Upper lobe of left lung (tissue), 6 donors: Measurements from ENCODE around the gene PELI2. TPM values are rescaled to one million over a fixed set of nuclear protein-coding genes. Genes with fewer than 3 reads are reported as not detected.

Source experiments
- ATAC-seq, 2 donors: fragments of 200-7000 bp; cut with Tn5 transposase; one replicate each; pipeline ENCODE4 v1.9.1; 2022; ENCODE audit warnings: mild to moderate bottlenecking in 2 of 2, moderate library complexity in 2 of 2; ENCODE audit not compliant: low FRiP score in 2 of 2
- DNase-seq, 2 donors: peaks; one replicate each; pipeline ENCODE4 v3.0.0-alpha.2; 2019 to 2020
- H3K27ac ChIP-seq, 4 donors: fragments of 200-600 bp; sonication (generic); one replicate each; pipeline ENCODE4 v1.5.1; 2016 to 2019
- H3K27me3 ChIP-seq, 4 donors: fragments of 200-600 bp; sonication (generic); one replicate each; pipeline ENCODE4 v1.5.1; 2017 to 2019
- H3K36me3 ChIP-seq, 4 donors: fragments of 200-600 bp; sonication (generic); one replicate each; pipeline ENCODE4 v1.5.1; 2016 to 2019
- H3K4me1 ChIP-seq, 4 donors: fragments of 200-600 bp; sonication (generic); one replicate each; pipeline ENCODE4 v1.5.1; 2018 to 2019
- H3K4me3 ChIP-seq, 4 donors: fragments of 200-600 bp; sonication (generic); one replicate each; pipeline ENCODE4 v1.5.1; 2017 to 2019; ENCODE audit warnings: mild to moderate bottlenecking in 2 of 4, moderate library complexity in 1 of 4
- H3K9me3 ChIP-seq, 4 donors: fragments of 200-600 bp; sonication (generic); one replicate each; pipeline ENCODE4 v1.5.1; 2018 to 2019
- EP300 ChIP-seq, 4 donors: sonication (generic); formaldehyde crosslinking; IDR thresholded peaks; one replicate each; pipeline ENCODE4 v1.5.1; 2017; ENCODE audit warnings: antibody characterized with exemption in 4 of 4, control low read depth in 2 of 4
- POLR2A ChIP-seq, 4 donors: fragments of 450-650 bp; IDR thresholded peaks; one replicate each; pipeline ENCODE4 v1.5.1; 2016 to 2017; ENCODE audit warnings: antibody characterized with exemption in 4 of 4, mild to moderate bottlenecking in 2 of 4
- POLR2AphosphoS5 ChIP-seq, 2 donors: sonication (generic); formaldehyde crosslinking; IDR thresholded peaks; one replicate each; pipeline ENCODE4 v1.5.1; 2017; ENCODE audit warnings: antibody characterized with exemption in 2 of 2
- WGBS, 2 donors: methylation state at CpG; one replicate each; pipeline ENCODE4 v1.1.5; 2017 to 2018; 5-methylcytosine and 5-hydroxymethylcytosine counted together
- total RNA-seq, 6 donors: library from RNA; depleted of rRNA in 4 of 6; stranded (reverse); fragments of >200 nt in 4 of 6; gene quantifications; one replicate each; pipeline versions ENCODE4 v1.1.0 to v1.2.1, GENCODE V29; 2016 to 2021
- TF ChIP-seq, protein P1 (sequence below), 6 experiments: fragments of 450-650 bp in 4 of 6; fragments of 200-600 bp in 2 of 6; sonication (generic) in 2 of 6; IDR thresholded peaks; one replicate each; pipeline ENCODE4 v1.5.1; 2016 to 2019; ENCODE audit warnings: antibody characterized with exemption in 6 of 6
- donor health status: DM: no; HTN: no; CAD: no; lungs with moderate emphysema.
- donor health status: DM: no; HTN: yes; CAD: no; lungs with severe emphysema.

The PELI2 gene
- total RNA-seq, 6 donors from 2014 or later = 9.0 to 21.6 (median 17.9) TPM

DNA sequence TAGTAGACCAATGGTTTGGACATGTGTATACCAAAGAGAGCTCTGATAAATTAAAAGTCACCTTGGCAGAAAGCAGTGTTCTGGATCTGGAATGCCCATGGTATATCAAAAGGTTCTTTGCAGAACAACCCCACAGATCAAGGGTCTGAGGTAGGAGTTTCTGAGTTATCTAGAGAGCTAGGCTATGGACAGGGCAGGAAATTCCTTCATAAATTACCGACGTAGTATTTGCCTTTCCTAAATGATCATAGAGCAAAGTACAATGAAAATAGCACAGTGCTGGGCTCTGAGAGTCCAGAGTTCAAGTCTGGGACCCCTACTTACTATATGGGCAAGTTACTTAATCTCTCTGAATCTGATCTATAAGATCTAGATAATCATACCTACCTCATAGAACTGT, 35.3 kb upstream of the PELI2 start:
- H3K9me3 ChIP-seq = no peaks in the 10 kb centered on the region
- DNase-seq = no peak
- WGBS, 2 donors = 47 to 50% methylated on average over 2 of the region's 2 CpGs
- no peaks in the 10 kb centered on the region for H3K36me3 ChIP-seq
- no peak for ATAC-seq
- H3K4me3 ChIP-seq = no peak overlapping the region
- no peaks in the 10 kb centered on the region for H3K27me3 ChIP-seq
- TF ChIP-seq EP300 (IDR thresholded peaks at IDR 0.05) (no peak), POLR2AphosphoS5 (IDR thresholded peaks at IDR 0.05) (no peak)
- H3K4me1 ChIP-seq = peaks cover 3 to 13% (median 7%) of the 10 kb centered on the region in 4 donors
- no peak overlapping the region for H3K27ac ChIP-seq

DNA sequence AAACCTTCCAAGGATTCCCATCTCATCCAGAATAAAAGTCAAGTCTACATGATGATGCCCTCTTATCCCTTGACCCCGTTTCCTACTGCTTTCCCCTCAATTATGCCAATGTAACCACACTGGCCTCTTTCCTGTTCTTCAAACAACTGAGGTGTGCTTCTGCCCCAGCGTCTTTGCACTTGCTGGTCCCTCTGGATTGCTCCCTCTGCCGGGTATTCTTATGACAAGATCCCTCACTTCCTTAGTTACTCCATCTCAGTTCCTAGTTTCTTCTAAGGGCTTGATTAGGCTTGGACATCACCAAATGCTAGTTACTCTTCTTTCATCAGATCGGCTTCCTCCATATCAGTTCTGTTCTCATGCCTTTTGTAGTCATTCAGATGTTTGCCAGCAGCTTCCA, 32.7 kb upstream of the PELI2 start:
- 86 to 89% methylated on average over 4 of the region's 4 CpGs for WGBS, 2 donors

DNA sequence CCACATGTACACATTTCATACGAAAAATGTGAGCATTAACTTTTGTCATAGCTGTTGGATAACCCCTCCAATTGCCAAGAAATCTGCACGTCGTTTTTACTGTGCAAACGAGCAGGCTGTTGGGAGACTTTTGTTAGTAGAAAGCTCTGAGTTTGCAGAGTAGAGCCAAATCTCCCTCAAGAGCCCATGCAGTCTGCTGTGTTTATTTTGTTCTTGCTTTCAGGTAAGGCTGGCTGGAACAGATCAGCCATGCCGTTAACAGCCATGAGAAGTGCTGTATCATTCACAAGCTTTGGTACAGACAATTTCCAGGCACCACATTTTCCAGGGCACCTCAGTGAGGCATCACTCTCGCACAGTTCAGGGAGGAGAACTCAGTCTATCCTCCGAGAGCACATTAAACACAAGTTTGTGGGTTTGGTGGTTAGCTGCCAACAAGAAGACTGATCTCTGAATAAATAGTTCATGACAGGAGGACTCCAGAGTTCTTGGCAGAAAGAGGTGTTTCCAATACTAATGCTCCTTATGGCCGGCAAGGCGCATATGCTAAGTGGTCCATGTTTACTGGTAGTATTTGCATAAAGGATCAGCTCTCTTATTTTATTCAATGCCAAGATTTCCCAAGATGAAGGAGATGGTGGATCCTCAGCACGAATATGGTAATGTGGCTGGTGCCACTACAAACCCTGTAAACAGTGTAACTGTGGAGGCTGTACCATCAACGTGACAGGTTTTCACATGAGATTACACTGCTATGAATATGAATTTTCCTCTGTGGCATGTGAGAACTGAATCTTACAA, 30.3 kb upstream of the PELI2 start:
- Histone ChIP-seq H3K4me3 (no peak overlapping the region), H3K27me3 (no peaks in the 10 kb centered on the region), H3K9me3 (no peaks in the 10 kb centered on the region), H3K27ac (peak overlapping the region in 3 of 4 donors; percentile 2 to 17 (median 3)), H3K4me1 (peaks cover 0 to 14% (median under 1%) of the 10 kb centered on the region in 4 donors), H3K36me3 (no peaks in the 10 kb centered on the region)
- ATAC-seq (no peak), DNase-seq (peak in 1 of 2 donors; percentile 32)
- 56 to 63% methylated on average over 10 to 11 of the region's 11 CpGs for WGBS, 2 donors
- TF ChIP-seq POLR2AphosphoS5 (IDR thresholded peaks at IDR 0.05) = no peak
- TF ChIP-seq EP300 (IDR thresholded peaks at IDR 0.05) = no peak
- TF ChIP-seq, protein P1, sequence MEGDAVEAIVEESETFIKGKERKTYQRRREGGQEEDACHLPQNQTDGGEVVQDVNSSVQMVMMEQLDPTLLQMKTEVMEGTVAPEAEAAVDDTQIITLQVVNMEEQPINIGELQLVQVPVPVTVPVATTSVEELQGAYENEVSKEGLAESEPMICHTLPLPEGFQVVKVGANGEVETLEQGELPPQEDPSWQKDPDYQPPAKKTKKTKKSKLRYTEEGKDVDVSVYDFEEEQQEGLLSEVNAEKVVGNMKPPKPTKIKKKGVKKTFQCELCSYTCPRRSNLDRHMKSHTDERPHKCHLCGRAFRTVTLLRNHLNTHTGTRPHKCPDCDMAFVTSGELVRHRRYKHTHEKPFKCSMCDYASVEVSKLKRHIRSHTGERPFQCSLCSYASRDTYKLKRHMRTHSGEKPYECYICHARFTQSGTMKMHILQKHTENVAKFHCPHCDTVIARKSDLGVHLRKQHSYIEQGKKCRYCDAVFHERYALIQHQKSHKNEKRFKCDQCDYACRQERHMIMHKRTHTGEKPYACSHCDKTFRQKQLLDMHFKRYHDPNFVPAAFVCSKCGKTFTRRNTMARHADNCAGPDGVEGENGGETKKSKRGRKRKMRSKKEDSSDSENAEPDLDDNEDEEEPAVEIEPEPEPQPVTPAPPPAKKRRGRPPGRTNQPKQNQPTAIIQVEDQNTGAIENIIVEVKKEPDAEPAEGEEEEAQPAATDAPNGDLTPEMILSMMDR (IDR thresholded peaks at IDR 0.05) = no peak
- no peak for TF ChIP-seq POLR2A (IDR thresholded peaks at IDR 0.05)

More for the DNA sequence above, 32.7 kb upstream of the PELI2 start:
- no peak overlapping the region for H3K27ac ChIP-seq
- no peaks in the 10 kb centered on the region for H3K27me3 ChIP-seq
- H3K9me3 ChIP-seq = no peaks in the 10 kb centered on the region
- no peak for DNase-seq
- no peaks in the 10 kb centered on the region for H3K36me3 ChIP-seq
- ATAC-seq = no peak
- H3K4me1 ChIP-seq = peaks cover 3 to 19% (median 6%) of the 10 kb centered on the region in 4 donors
- TF ChIP-seq POLR2A (IDR thresholded peaks at IDR 0.05) = no peak
- TF ChIP-seq, protein P1 (IDR thresholded peaks at IDR 0.05) = no peak
- no peak for TF ChIP-seq EP300 (IDR thresholded peaks at IDR 0.05)
- no peak for TF ChIP-seq POLR2AphosphoS5 (IDR thresholded peaks at IDR 0.05)
- no peak overlapping the region for H3K4me3 ChIP-seq

DNA sequence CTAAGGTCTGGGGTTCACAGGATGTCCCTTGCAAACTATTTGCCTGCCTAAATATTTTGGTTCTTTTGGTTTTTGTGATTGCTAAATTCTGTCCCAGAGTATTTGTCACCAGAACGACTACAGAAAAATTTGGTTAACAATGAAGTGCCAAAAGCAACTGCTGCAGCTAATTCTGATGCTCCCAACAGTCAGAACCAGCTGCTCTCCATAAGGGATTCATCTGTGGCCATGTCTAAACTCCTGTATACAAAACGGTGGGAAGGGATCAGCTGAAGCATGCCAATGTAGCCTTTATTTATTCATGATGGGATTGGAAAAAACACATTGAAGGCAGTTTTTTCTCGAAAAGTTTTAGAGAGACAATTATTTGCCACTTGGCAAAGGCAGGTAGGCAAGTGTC, 29.3 kb upstream of the PELI2 start:
- H3K27ac ChIP-seq = no peak overlapping the region
- no peaks in the 10 kb centered on the region for H3K27me3 ChIP-seq
- no peaks in the 10 kb centered on the region for H3K36me3 ChIP-seq
- no peak for ATAC-seq
- no peak overlapping the region for H3K4me3 ChIP-seq
- TF ChIP-seq, protein P1 (IDR thresholded peaks at IDR 0.05) = no peak
- TF ChIP-seq EP300 (IDR thresholded peaks at IDR 0.05) (no peak), POLR2AphosphoS5 (IDR thresholded peaks at IDR 0.05) (no peak), POLR2A (IDR thresholded peaks at IDR 0.05) (no peak)
- DNase-seq = no peak
- 62 to 71% methylated on average over 3 of the region's 3 CpGs for WGBS, 2 donors
- H3K9me3 ChIP-seq = no peaks in the 10 kb centered on the region
- peaks cover 0 to 15% (median 9%) of the 10 kb centered on the region in 4 donors for H3K4me1 ChIP-seq

DNA sequence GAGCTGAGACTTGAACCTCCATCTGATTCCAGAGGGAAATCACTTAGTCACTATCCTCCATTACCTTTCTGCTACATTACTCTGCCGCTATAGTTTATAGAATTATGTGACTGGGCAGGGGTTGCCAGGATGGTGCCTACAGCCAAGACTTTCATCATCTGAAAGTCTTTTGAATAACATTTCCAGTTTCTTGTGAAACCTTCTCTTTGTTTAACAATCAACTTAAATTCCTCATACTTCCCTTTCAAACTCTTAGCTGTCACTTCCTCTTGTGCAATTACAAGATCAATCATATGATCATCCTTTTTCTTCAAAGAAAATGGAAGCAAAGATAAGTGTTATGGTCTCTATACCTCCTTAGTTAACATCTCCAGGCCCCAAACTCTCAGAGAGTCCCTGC, 25.4 kb upstream of the PELI2 start:
- no peaks in the 10 kb centered on the region for H3K9me3 ChIP-seq
- no peaks in the 10 kb centered on the region for H3K27me3 ChIP-seq
- H3K36me3 ChIP-seq = no peaks in the 10 kb centered on the region
- ATAC-seq (peak in 1 of 2 donors; percentile 62), DNase-seq (no peak)
- H3K4me1 ChIP-seq = peaks cover 0 to 21% (median 16%) of the 10 kb centered on the region in 4 donors
- WGBS, 2 donors = 35 to 41% methylated on average over 1 of the region's 1 CpG
- peak overlapping the region; percentile 8 to 72 (median 23) for H3K27ac ChIP-seq
- H3K4me3 ChIP-seq = no peak overlapping the region
- no peak for TF ChIP-seq POLR2AphosphoS5 (IDR thresholded peaks at IDR 0.05)
- no peak for TF ChIP-seq POLR2A (IDR thresholded peaks at IDR 0.05)
- TF ChIP-seq EP300 (IDR thresholded peaks at IDR 0.05) = no peak
- TF ChIP-seq, protein P1 (IDR thresholded peaks at IDR 0.05) = no peak
